ENCODE data around the gene ZNF22.

DNA sequence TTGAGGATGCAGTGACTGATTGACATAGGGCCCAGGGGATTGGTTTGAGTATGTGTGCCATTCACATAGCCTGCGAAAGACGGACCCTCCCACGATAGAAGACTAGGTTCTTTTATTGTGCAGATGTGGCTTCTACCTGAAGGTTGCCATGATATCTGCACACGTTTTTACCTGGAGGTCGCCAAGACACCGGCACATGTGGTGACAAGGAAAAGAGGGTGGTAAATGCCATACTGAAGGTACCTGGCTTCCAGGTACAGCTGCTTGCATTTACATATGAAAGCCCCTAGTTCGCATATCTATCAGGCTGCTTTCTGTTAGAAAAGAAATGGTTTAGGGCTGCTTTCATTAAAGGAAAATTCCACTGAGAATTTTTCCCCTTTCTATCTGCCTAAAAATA is 43.6 kb downstream of the ZNF22 start:
- TF ChIP-seq CTCF (IDR thresholded peaks at IDR 0.05; ENCODE audit: control extremely low read depth in 1 of 3, insufficient read depth in 1 of 3, low read depth in 1 of 3, low read length in 3 of 3) (no peak), RAD21 (IDR thresholded peaks at IDR 0.05 in 1 of 2, conservative IDR thresholded peaks at IDR 0.05 in 1 of 2; ENCODE audit: low read depth in 2 of 2, low read length in 2 of 2) (no peak), ATF2 (IDR thresholded peaks at IDR 0.05; ENCODE audit: low read length) (no peak), FOSL1 (IDR thresholded peaks at IDR 0.05; ENCODE audit: insufficient read depth, low read depth, low read length) (no peak)
- TF ChIP-seq, protein P1, sequence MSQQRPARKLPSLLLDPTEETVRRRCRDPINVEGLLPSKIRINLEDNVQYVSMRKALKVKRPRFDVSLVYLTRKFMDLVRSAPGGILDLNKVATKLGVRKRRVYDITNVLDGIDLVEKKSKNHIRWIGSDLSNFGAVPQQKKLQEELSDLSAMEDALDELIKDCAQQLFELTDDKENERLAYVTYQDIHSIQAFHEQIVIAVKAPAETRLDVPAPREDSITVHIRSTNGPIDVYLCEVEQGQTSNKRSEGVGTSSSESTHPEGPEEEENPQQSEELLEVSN (IDR thresholded peaks at IDR 0.05): peak; percentile 57; the same call in 1 of the 2 replicates
